Esophagus mucosa (tissue), 1 donor: ENCODE measurements around the gene LY6G6D. TPM values are rescaled to one million over a fixed set of nuclear protein-coding genes. Genes with fewer than 3 reads are reported as not detected.
"Not testable (repeated sequence)": the region's sequence is repeated elsewhere in the genome, so short reads cannot be mapped to it uniquely, and the experiment has no call there.

Experiments
- ATAC-seq: fragments of 200-7000 bp; cut with Tn5 transposase; one replicate; pipeline ENCODE4 v1.9.1; 2020
- total RNA-seq: library from RNA; stranded (reverse); gene quantifications from one replicate; pipeline ENCODE4 v1.2.4, GENCODE V29; 2023
- donor health status: DM: yes; HTN: yes; CAD: no.

Gene LY6G6D
- total RNA-seq, 1 donor from 2014 or later = not detected

GRCh38 chr6:31692886-31693285 lies 22.3 kb upstream of the LY6G6D start:
- ATAC-seq = no peak

- no peak for ATAC-seq
These were observed 21.6 kb upstream of the LY6G6D start for GRCh38 chr6:31693535-31693934.

GRCh38 chr6:31697555-31697954 lies 17.6 kb upstream of the LY6G6D start:
- ATAC-seq = peak; percentile 22

- no peak for ATAC-seq
These were observed 14.3 kb upstream of the LY6G6D start for GRCh38 chr6:31700740-31701401.

GRCh38 chr6:31701666-31702404 lies 13.3 kb upstream of the LY6G6D start:
- no peak for ATAC-seq

GRCh38 chr6:31702405-31702818 lies 12.7 kb upstream of the LY6G6D start:
- ATAC-seq = peak; percentile 3

GRCh38 chr6:31702819-31703716 lies 12.1 kb upstream of the LY6G6D start, which contains the start of gene ABHD16A:
ABHD16A (minus strand) TSS chr6:31703324; CDS start chr6:31703281, 43 bp downstream.
- peak; percentile 97 for ATAC-seq

GRCh38 chr6:31705931-31706330 lies 9.2 kb upstream of the LY6G6D start:
- ATAC-seq = no peak

GRCh38 chr6:31706599-31706998 lies 8.5 kb upstream of the LY6G6D start, which contains the start of gene LY6G6F:
LY6G6F (plus strand) TSS chr6:31706866; CDS start chr6:31706907, 41 bp downstream.
- ATAC-seq = no peak

- no peak for ATAC-seq
These were observed 7.4 kb upstream of the LY6G6D start for GRCh38 chr6:31707701-31708100.

GRCh38 chr6:31708224-31708623 lies 6.9 kb upstream of the LY6G6D start:
- no peak for ATAC-seq

- ATAC-seq = not testable (repeated sequence)
These were observed 6.0 kb upstream of the LY6G6D start for GRCh38 chr6:31709157-31709556.

GRCh38 chr6:31710523-31711219 lies 4.5 kb upstream of the LY6G6D start:
- no peak for ATAC-seq

- peak; percentile 84 for ATAC-seq
These were observed 3.9 kb upstream of the LY6G6D start for GRCh38 chr6:31711233-31711632.

GRCh38 chr6:31712296-31712695 lies 2.9 kb upstream of the LY6G6D start:
- peak; percentile 81 for ATAC-seq

- no peak for ATAC-seq
These were observed 1.7 kb upstream of the LY6G6D start for GRCh38 chr6:31713465-31713864.

- no peak for ATAC-seq
These were observed 1.0 kb upstream of the LY6G6D start for GRCh38 chr6:31713991-31714684.

GRCh38 chr6:31717499-31718222 lies 2.5 kb downstream of the LY6G6D start:
- peak; percentile 42 for ATAC-seq

GRCh38 chr6:31718265-31718664 lies 3.1 kb downstream of the LY6G6D start:
- peak; percentile 80 for ATAC-seq

GRCh38 chr6:31719001-31719400 lies 3.9 kb downstream of the LY6G6D start:
- no peak for ATAC-seq
